SIG-M5 treated with dmso at 0.1 percent for 504 hours (cell line): Measurements from ENCODE around the gene EMILIN1.
A peak's percentile ranks its signal among the peaks of the same experiment; 100 is the strongest.
"Not testable (repeated sequence)": the region's sequence is repeated elsewhere in the genome, so short reads cannot be mapped to it uniquely, and the experiment has no call there.

ENCODE experiments used
- DNase-seq: peaks from one replicate; lab custom pipeline; 2025; ENCODE audit not compliant: unreplicated experiment; lab: John Stamatoyannopoulos, UW

The EMILIN1 gene

DNA sequence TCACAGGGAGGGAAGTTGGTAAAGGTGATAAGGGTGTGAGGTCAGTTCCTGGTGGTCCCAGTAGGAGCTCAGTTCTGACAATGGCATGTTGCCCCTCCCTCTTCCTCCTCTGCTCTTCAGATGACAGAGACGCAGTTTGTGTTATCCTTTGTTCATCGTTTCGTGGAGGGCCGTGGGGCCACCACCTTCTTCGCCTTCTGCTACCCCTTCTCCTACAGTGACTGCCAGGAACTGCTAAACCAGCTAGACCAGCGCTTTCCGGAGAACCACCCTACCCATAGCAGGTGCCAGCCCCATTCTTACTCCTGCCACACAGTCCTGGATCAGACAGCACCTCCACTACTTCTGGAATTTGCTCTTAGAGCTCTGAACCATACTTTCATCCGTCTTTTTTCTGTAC is 24.6 kb upstream of the EMILIN1 start:
- DNase-seq, result no peak

DNA sequence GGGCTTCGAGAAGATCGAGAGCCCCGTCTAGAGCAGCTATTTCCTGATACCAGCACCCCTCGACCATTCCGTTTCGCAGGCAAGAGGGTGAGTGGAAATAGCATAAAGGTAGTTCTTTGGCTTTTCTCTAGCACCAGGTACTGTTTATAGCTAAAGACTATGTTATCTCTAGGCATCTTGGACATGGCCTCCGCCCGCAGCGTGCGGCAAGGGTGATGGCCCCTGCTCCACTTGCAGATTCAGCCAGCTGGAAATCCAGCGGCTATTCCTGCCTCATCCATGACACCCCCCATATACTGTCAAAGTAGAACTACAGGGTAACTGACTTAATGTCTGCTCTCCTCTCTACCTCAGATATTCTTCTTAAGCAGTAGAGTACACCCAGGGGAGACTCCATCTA is 23.7 kb upstream of the EMILIN1 start:
- DNase-seq, result no peak

DNA sequence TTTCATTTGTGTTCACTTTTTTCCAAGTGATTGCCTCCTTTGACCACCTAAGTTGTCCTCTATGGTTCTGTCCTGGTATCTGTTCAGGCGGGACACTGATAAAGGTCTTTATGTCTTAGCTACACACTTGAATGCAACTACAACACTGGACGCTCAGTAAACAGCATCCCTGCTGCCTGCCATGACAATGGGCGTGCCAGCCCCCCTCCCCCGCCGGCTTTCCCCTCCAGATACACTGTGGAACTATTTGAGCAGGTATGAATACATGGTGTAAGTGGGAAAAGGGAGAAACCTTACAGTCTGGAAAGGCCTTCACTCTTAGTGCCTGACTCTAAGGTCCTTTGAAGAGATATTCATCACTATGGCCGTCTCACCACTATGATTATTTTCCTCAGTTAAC is 21.2 kb upstream of the EMILIN1 start:
- DNase-seq, result no peak

DNA sequence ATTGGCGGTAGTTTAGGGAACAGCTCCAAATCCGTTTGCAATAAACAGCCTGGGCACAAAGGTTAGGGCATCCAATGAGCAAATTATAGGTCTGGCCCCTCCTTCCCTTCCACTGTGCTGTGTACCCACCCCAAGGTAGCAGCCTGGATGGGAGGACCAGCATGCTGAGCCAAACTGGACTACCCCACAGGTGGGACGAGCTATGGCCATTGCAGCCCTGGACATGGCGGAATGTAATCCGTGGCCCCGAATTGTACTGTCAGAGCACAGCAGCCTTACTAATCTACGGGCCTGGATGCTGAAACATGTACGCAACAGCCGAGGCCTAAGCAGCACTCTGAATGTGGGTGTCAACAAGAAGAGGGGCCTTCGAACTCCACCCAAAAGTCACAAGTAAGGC is 20.2 kb upstream of the EMILIN1 start:
- no peak for DNase-seq

DNA sequence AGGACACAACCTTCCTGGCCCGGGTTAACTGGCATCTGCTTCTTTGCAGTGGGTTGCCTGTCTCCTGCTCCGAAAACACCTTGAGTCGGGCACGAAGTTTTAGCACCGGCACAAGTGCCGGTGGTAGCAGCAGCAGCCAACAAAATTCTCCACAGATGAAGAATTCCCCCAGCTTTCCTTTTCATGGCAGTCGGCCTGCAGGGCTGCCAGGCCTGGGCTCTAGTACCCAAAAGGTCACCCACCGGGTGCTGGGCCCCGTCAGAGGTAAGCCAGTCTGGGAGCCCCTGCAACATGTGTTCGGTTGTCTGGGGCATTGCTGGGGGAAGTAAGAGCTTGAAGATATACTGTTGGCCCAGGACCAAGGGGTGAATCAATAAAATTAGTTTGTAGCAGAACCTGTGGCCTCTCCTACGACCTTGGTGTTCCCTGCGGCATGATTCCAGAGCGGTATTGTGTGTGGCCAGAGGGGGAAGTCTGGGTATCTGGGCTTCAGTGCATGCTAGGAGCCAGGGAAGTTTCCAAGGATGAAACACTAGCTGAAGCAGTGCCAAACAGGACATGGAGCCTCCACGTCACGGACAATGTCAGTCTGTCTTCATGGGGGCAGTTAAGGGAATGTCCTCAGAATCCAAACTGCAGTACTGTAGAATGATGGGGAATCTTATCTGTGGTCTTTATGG is 19.1 kb upstream of the EMILIN1 start:
- no peak for DNase-seq

DNA sequence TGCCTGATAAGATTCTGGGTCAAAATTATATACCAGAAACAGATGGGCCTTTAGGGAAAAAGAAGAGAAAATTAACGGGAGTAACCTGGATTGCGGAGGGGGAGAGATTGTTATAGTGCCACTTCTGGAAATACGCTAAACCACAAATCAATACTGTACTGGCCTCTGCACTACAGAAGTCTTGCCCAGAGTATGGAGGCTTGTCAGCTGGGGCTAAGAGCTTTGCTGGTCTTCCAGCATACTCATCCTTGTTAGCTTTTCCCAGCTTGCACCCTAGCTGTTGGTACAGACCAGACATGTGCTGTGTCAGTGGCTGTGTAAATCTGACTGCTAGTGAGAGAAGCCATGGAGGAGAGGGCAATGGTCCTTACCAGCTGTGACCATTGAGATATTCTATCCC is 18.1 kb upstream of the EMILIN1 start:
- no peak for DNase-seq

DNA sequence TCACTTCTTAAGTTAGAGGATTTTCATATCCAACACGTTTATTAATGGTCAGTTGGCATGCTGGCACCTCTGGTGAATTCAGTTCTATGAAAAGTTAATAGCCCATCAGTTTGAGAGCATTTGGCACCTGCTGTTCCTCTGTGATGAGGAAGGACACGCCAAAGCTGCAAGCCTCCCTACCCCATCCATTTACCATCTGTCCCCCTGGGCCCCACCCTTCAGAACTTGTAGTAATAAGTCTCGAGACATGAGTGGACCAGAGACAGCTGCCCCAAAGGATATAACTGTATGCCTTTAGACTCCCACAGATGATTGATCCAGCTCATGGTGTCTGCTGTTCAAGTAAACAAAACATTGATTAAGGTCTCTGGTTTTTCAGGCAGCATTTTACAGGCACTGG is 13.3 kb upstream of the EMILIN1 start:
- no peak for DNase-seq

DNA sequence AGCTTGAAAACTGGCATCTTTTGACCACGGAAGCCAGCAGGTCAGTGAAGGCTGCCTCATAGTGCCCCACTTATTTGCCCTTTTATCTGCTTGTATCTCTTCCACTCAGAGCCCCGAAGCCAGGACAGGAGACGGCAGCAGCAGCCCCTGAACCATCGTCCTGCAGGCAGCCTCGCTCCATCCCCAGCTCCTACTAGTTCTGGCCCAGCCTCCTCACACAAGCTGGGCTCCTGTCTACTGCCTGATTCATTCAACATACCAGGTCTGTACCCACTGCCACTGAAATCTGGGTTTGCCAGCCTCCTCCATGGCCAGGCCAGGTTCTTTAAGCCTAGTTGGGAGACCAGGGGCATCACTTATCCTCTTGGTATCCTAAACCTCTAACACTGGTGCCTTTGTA is 11.0 kb upstream of the EMILIN1 start:
- DNase-seq, result no peak

DNA sequence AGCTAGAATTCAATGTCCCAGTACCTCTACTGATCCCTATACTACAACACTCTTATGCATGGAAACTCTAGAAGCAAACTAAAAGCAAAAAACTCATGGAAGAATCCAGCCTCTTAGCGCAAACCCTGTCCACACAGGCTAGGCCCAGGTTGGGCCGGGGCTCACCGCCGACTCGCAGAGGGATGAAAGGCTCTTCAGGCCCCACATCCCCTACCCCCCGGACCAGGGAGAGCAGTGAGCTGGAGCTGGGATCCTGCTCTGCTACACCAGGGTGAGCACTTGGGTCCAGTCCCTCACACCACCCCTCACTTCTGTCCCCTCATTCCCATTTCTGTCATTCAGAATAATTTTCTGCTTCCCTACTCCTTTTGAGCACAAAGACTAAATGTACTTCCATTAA is 9.0 kb upstream of the EMILIN1 start:
- DNase-seq, result no peak

DNA sequence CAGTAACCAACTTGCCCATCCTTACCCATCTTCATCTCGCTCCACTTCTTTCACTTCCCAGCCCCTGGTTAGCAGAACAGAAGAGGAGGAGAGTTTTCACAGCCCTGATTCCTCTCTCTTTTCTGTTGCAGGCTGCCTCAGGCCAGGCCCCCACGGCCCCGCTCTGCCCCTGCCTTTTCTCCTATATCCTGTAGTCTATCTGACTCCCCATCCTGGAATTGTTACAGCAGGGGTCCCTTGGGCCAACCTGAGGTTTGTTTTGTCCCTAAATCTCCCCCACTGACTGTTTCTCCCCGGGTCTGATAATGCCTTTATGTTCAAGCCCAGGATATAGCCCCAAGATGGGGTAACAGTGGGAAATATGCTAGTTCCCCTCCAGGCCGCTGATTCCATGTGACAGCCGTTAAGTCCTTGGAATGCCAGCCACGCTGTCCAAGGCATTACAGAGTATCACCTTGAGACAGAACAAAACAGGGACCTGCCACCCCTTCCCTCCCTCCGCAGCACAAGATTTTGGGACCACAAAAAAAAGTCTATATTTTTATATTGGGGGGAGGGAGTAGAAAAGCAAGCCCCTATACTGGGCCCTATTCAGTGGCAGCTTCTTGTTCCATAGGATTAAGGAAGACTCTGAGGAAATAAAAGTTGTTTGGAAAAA is 8.3 kb upstream of the EMILIN1 start:
- DNase-seq, result no peak

DNA sequence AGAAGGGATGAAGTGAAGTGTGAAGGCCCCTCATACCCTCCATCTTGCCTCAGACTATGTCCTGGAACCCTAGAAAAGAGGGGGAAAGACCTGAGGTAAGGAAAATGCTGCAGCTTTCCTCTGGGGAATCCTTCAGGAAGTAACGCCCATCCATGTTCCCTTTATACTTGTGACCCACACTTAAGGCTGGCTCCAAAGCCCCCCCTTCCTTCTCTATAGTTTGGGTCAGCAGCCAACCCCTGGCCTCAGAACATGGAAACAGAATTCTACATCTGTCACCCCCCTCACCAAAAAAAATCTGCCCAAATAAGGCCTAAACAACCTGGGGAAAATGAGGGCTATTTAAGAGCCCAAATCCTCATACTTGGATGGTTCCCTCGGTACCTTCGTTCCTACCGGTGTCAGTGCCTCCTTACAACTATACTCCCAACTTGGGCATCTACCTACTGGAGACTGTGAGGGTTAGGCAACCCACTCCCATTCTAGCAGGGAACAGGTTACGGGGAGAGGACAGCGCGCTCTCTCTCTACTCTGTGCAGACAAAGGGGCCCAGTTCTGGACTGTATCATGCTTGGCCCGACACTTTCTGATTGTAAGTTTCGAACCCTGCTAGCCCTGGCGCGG is 7.7 kb upstream of the EMILIN1 start:
- DNase-seq, result no peak

DNA sequence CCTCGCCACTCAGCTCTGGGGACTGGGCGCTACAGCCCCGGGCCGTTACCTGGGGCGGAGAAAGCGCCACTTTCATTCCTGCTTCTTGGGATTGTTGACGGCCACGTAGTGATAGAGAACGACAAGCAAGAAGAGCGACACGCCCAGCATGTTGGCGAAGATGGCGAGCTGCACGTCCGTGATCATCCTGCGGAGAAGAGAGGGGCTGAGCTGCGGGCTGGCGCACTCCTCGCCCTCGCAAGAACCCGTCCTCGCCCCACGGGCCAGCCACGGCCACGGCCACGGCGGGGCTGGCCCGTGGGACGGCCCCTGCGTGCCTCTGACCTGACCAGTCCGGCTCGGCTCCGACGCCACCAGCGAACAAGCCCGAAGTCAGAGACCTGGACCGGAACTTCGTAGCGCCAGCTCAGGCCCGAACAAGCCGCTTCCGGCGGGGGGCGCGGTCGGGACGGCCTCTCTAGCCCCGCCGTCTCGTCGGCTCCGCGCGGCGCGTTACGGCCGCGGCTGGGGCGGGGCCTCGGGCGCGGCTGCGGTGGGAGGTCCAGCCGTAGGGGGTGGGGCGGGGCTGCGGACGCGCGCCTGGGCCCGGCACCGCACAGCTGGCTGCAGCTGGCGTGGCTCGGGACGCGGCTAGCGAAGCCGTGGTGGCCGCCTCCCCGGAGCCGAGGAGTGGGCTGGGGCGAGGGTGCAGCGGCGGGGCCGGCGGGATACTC is 7.0 kb upstream of the EMILIN1 start, which contains the start of gene OST4:
TSS of gene OST4 (minus strand) at position 378 of the 713 bp plus-strand sequence.
- peak; percentile 87 for DNase-seq

DNA sequence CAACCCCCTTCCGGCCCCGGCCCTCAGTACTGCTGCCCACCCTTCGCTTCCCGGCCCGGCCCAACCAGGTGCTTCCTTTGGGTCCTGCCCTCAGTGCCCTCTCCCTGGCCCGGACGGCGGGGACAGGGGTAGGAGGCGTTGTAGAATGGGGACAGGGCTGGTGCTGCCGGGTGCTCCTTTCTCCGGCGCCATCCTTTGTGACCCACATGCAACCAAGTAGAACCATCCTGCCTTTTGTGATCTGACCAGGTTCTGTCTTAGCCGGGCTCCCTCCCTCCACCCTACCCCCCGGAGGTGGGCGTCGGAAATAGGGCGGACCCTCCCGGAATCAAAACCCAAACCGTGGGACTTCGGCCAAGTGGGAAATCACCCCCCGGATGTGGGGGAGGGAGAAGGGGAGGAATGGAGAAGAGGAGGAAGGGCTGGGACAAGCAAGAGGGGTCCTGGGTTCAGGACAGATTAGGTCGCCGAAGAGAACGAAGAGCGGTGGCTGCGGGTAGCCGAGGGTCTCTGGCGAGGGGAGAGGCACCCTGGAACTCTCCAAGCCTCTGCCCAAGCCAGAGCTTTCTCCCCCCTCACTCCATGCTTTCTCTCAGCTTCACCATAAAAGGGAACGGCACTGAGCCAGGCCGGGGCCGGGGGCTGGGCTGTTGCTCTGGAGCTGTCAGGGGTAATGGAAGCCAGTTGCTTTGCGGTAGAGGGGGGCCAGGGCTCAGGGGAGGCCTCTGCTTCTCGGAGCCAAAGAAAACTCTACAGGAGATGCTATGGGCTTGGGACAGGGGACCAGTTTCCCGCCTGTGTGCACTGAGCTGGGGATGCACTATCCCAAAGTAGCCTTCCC is 6.2 kb upstream of the EMILIN1 start:
- no peak for DNase-seq

DNA sequence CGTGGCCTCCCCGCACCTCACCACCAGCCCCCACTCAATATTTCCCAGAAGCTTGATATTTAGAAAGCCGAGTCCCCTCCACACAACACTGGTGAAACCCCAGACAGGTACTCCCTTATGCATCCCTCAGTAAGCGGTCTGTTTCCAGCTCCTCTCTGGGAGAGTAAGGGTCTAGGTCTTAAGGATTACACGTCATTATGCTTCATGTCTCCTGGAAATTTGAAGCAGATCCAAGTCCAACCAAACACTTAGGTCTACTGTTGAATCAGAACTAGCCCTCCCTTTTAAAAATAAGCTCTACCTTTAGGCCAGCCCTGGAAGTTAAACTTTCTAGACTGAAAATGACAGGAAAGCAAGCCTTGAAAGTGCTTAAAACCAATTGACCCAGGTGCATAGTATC is 5.5 kb upstream of the EMILIN1 start:
- DNase-seq, result no peak

DNA sequence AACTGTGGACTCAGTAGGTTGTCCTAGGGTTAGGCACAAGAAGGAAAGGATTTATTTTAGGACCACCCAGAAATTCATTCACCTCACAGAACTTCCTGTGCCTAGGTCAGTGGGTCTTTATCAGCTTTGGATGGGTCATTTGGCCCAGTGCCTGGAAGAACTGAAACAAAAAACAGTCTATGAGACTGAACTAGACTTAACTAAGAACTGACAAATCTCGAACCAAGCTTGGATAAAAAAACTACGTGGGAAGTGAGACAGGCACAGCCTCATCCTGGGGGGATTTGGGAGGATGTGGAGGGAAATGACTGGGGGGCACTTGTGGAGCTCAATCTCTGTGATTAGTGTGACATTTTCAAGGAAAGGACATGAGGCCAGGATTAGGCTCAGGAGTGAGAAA is 4.6 kb upstream of the EMILIN1 start:
- DNase-seq, result no peak

DNA sequence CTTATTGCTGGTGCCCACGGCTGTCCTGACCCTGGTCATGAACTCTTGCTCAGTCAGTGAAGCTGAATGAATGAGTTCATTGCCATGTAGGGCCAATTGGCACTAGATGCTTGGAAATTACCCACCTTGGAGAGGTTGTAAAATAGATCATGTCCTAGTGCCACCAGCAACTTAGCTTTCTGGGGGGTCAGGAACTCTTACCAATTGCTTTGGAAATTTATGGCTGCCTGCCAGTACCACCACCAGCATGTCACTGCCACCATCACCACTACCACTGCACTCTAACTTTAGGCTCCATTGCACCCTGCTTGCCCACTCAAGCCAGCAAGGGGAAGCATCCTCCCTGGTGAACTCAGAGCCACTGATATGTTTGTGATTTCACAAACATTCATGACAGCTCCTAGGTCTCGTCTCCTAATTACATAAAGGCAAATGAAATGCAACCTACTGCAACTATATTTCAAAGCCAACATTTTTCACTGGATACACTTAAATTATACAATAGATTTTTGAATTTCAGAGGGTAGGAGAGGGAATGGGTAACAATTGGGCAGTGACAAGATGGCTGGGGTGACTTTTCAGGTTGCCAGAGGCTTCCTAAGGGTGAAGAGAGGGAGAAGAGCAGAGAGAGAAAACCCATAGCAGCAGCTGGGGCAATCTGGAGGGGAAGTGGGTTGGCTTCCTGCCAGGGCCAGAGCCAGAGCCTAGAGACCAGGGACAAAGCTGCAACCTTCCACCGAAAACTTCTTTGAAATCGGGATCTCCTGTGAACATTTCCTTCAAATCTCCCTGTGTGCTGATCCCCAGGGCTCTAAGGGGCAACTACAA is 3.5 kb upstream of the EMILIN1 start:
- peak; percentile 44 for DNase-seq

DNA sequence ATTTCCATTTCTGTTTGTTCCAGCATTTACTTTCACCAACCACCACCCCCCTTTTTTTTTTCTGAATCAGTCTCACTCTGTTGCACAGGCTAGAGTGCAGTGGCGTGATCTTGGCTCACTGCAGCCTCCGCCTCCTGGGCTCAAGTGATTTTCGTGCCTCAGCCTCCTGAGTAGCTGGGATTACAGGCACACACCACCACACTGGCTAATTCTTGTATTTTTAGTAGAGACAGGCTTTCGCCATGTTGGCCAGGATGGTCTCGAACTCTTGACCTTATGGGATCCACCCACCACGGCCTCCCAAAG is 2.9 kb upstream of the EMILIN1 start:
- not testable (repeated sequence) for DNase-seq

DNA sequence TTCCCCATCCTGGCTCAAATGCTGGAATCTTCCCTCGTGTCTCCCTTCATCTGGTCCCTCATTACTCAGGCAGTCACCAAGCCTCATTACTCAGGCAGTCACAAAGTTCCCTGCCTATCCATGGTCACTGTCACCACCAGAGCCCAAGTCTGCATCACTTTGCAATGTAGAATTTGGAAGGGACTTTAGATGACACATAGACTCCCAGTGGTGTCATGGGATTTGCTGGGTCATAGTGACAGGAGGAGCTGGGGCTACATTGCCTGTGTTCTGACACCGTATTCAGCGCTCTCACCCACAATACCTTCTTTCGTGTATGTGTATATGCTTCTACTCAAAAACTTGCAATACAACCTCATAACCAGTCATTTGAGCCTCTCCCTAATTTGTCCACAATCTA is 2.1 kb upstream of the EMILIN1 start:
- no peak for DNase-seq

DNA sequence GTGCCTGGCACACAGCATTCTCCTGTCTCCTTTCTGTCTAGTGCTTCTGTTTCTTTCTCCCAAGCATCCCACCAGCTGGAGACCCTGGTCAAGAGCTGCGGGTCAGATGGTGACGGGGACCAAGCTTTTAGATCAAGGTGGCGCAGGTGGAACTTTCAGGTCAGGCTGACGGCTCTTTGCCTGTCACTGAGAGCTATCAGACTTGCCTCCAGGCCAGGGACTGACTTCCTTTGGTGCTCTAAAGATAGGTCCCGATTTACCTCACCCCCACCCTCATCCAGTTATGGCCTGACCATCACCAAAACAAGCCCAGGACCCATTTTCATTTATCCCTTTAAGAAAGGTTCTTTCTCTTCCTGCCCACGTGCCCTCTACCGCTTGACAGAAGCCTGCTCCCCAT is 1.2 kb upstream of the EMILIN1 start:
- no peak for DNase-seq
